Fibroblast of lung (primary cell): Measurements from ENCODE around the gene CALU. TPM values are rescaled to one million over a fixed set of nuclear protein-coding genes. Genes with fewer than 3 reads are reported as not detected.

Source experiments
- DNase-seq, 2 donors: peaks; one replicate each; pipeline versions ENCODE4 v3.0.0 to v3.0.0-alpha.2; 2010; ENCODE audit warnings: low read depth in 2 of 2
- H2AFZ ChIP-seq: 2 replicates; pipeline ENCODE4 v1.5.1; 2012; ENCODE audit warnings: low read length, control low read depth, inconsistent platforms
- H3K27ac ChIP-seq: 2 replicates; pipeline ENCODE4 v1.5.1; 2011; ENCODE audit warnings: low read length, control low read depth; ENCODE audit not compliant: insufficient read depth
- H3K27me3 ChIP-seq: 2 replicates; pipeline ENCODE4 v1.5.1; 2011; ENCODE audit warnings: mild to moderate bottlenecking, low read length; ENCODE audit not compliant: control insufficient read depth, insufficient read depth
- H3K36me3 ChIP-seq: 2 replicates; pipeline ENCODE4 v1.5.1; 2011; ENCODE audit warnings: low read length; ENCODE audit not compliant: control insufficient read depth, insufficient read depth
- H3K4me1 ChIP-seq: 2 replicates; pipeline ENCODE4 v1.5.1; 2011; ENCODE audit warnings: low read length; ENCODE audit not compliant: control insufficient read depth, insufficient read depth; ENCODE audit errors: extremely low read depth
- H3K4me2 ChIP-seq: 2 replicates; pipeline ENCODE4 v1.5.1; 2011; ENCODE audit warnings: low read length, control low read depth; ENCODE audit not compliant: insufficient read depth; ENCODE audit errors: extremely low read depth
- H3K4me3 ChIP-seq, 4 experiments: fragments of 200-600 bp in 1 of 4; sonication (generic) in 1 of 4; replicated peaks in 1 of 4; 2 replicates each; pipeline ENCODE4 v1.5.1; 2011 to 2016; ENCODE audit warnings: low read length in 4 of 4, low read depth in 3 of 4, mild to moderate bottlenecking in 3 of 4, control low read depth in 2 of 4, inconsistent platforms in 1 of 4, mixed read lengths in 1 of 4; ENCODE audit not compliant: insufficient read depth in 1 of 4; ENCODE audit errors: control extremely low read depth in 1 of 4
- H3K79me2 ChIP-seq: 2 replicates; pipeline ENCODE4 v1.5.1; 2012; ENCODE audit warnings: mild to moderate bottlenecking, low read length, inconsistent platforms; ENCODE audit not compliant: control insufficient read depth, insufficient read depth
- H3K9ac ChIP-seq: 2 replicates; pipeline ENCODE4 v1.5.1; 2011; ENCODE audit warnings: mild to moderate bottlenecking, low read length, control low read depth; ENCODE audit not compliant: insufficient read depth
- H3K9me3 ChIP-seq: 2 replicates; pipeline ENCODE4 v1.5.1; 2012; ENCODE audit warnings: low read depth, low read length; ENCODE audit not compliant: control insufficient read depth, insufficient read depth
- H4K20me1 ChIP-seq: 2 replicates; pipeline ENCODE4 v1.5.1; 2011; ENCODE audit warnings: low read length; ENCODE audit not compliant: control insufficient read depth, insufficient read depth; ENCODE audit errors: extremely low read depth
- CTCF ChIP-seq, 2 donors: IDR thresholded peaks in 1 of 2; conservative IDR thresholded peaks in 1 of 2; 1 replicate in 1 of 2; 2 replicates in 1 of 2; pipeline ENCODE4 v1.5.1; 2011 to 2012; ENCODE audit warnings: low read length in 2 of 2, control low read depth in 1 of 2, inconsistent platforms in 1 of 2, low read depth in 1 of 2, mild to moderate bottlenecking in 1 of 2
- EZH2 ChIP-seq: IDR thresholded peaks from 2 replicates; pipeline ENCODE4 v1.5.1; 2012; ENCODE audit warnings: low read length, control low read depth, mild to moderate bottlenecking; ENCODE audit errors: missing control alignments
- polyA plus RNA-seq, 2 donors: library from polyadenylated mRNA; depleted of rRNA in 1 of 2; stranded (reverse) in 1 of 2; unstranded in 1 of 2; fragments of >200 nt; gene quantifications; 2 replicates each; pipeline ENCODE4 v1.2.1, GENCODE V29; 2011 to 2012; ENCODE audit warnings: missing spikeins in 1 of 2
- total RNA-seq: library from RNA; depleted of rRNA; stranded (reverse); fragments of >200 nt; gene quantifications from 2 replicates; pipeline ENCODE4 v1.2.1, GENCODE V29; 2014

CALU gene
- total and polyA plus RNA-seq, 2 donors (not counting 1 experiment from before 2014, with no cell fraction given) = 636 to 1,372 TPM

DNA sequence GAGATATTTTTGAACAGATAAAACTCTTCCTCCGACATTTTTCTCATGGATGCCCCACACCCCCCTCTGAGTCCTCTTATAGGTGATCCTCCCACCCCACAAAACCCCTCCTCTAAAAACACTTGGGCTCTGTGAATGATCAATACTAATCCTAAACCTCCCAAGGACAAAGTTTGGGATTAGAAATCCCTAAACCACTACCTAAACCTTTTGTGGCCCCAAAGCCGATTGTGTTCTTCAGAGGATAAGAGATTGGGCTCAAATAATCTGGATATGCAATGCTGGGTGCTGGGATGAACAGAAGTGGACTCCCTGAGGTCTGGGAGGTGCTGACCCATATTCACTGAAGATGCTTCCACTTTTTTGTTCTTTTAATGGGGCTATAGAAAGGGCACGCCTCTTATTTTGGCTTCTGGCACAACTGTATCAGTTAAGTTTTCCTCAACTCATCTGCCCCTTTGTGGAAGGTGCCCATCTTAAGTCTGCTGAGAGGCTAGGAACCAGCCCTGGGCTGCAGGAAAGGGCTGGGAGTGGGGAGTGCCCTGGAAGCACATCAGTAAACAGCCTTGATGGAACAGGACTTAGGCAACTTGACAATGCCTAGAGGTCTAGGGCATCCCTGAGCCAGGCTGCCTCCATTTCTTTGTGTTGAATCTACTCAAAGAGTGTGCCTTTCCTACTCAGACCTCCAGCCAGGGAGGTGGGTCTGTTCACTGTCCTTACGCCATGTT lies 36.8 kb downstream of the CALU start, which contains the start of gene OPN1SW:
OPN1SW (minus strand) TSS at position 51 of the 731 bp plus-strand sequence; CDS start at position 38, 13 bp downstream.
- Histone ChIP-seq H3K4me3 (no peak within 1 kb of the TSS), H2AFZ (no peak within 1 kb of the TSS), H3K9ac (no peak within 1 kb of the TSS), H3K79me2 (no peaks in the 10 kb centered on the region), H3K9me3 (no peaks in the 10 kb centered on the region), H3K27me3 (no peaks in the 10 kb centered on the region), H3K27ac (no peak within 1 kb of the TSS), H3K4me1 (no peaks in the 10 kb centered on the region), H4K20me1 (no peaks in the 10 kb centered on the region), H3K4me2 (no peak within 1 kb of the TSS), H3K36me3 (peaks cover 10% of the 10 kb centered on the region)
- TF ChIP-seq CTCF (conservative IDR thresholded peaks at IDR 0.05 in 1 of 2, IDR thresholded peaks at IDR 0.05 in 1 of 2; ENCODE audit: low read depth in 1 of 2, low read length in 2 of 2) (no peak), EZH2 (no peak)
- no peak for DNase-seq

DNA sequence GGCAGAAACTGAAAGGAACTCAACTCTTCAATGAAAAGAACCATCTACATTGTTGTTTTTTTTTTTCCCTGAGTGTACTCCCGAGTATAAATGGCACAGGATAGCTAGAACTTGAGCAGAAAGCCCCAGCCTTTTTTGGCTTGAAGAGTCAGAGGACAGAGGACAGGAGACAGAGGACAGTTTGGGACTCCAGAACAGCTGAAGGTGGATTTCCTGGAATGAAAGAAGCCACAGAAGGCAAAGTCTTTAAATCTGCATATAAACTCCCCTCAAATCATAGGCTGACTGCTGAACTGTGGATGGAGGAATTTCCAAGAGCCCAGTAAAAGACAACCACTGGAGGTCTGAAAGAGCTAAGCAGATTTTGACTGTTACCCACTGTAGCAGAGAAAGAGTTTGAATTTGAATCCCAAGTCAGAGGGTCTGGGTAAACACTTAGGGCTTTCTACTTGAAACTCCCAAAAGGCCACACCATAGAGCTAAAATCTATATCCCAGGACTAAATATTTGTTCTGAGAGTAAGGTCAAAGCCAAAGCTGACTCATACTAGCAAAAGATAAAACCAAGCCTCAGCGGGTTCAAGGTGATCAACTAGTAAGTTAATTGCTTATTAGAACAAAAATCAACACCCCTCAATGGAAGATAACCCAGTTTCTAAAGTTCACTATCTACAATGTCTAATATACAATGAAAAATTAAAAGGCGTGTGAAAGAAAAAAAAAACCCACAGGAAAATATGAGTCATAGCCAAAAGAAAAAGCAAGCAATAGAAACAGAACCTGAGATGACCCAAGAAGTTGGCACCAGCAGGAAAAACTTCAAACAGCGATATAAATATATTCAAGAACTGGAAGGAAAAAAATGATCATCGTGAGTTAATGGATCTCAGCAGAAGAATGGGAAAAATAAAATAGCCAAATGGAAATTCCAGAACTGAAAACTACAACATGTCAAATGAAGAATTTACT lies 38.3 kb downstream of the CALU start:
- no peaks in the 10 kb centered on the region for H3K27me3 ChIP-seq
- no peak overlapping the region for H2AFZ ChIP-seq
- H3K36me3 ChIP-seq = peaks cover 8% of the 10 kb centered on the region
- no peaks in the 10 kb centered on the region for H3K4me1 ChIP-seq
- no peak overlapping the region for H3K9ac ChIP-seq
- H3K79me2 ChIP-seq = no peaks in the 10 kb centered on the region
- H3K9me3 ChIP-seq = no peaks in the 10 kb centered on the region
- no peak overlapping the region for H3K27ac ChIP-seq
- no peaks in the 10 kb centered on the region for H4K20me1 ChIP-seq
- no peak overlapping the region for H3K4me2 ChIP-seq
- TF ChIP-seq CTCF (conservative IDR thresholded peaks at IDR 0.05 in 1 of 2, IDR thresholded peaks at IDR 0.05 in 1 of 2; ENCODE audit: low read depth in 1 of 2, low read length in 2 of 2) = no peak
- no peak for TF ChIP-seq EZH2
- peak in 1 of 2 donors; percentile 62 for DNase-seq
- H3K4me3 ChIP-seq = no peak overlapping the region

- Histone ChIP-seq H3K4me3 (no peak overlapping the region), H3K9me3 (no peaks in the 10 kb centered on the region), H3K27me3 (no peaks in the 10 kb centered on the region), H3K36me3 (peaks cover 8% of the 10 kb centered on the region), H2AFZ (no peak overlapping the region), H3K9ac (no peak overlapping the region), H3K4me2 (no peak overlapping the region), H3K27ac (no peak overlapping the region), H3K4me1 (peaks cover 2% of the 10 kb centered on the region), H3K79me2 (no peaks in the 10 kb centered on the region), H4K20me1 (no peaks in the 10 kb centered on the region)
- TF ChIP-seq EZH2 = no peak
- no peak for TF ChIP-seq CTCF (conservative IDR thresholded peaks at IDR 0.05 in 1 of 2, IDR thresholded peaks at IDR 0.05 in 1 of 2; ENCODE audit: low read depth in 1 of 2, low read length in 2 of 2)
- DNase-seq = no peak
Observed at GRCh38 chr7:128778946-128779345, 39.8 kb downstream of the CALU start.
